SHP77 treated with DMSO at 0.1 percent for 48 hours (cell line): ENCODE results near the gene GRIA1.

Experiments used
- DNase-seq: peaks from one replicate; lab custom pipeline; 2025; lab: John Stamatoyannopoulos, UW

Gene GRIA1

DNA sequence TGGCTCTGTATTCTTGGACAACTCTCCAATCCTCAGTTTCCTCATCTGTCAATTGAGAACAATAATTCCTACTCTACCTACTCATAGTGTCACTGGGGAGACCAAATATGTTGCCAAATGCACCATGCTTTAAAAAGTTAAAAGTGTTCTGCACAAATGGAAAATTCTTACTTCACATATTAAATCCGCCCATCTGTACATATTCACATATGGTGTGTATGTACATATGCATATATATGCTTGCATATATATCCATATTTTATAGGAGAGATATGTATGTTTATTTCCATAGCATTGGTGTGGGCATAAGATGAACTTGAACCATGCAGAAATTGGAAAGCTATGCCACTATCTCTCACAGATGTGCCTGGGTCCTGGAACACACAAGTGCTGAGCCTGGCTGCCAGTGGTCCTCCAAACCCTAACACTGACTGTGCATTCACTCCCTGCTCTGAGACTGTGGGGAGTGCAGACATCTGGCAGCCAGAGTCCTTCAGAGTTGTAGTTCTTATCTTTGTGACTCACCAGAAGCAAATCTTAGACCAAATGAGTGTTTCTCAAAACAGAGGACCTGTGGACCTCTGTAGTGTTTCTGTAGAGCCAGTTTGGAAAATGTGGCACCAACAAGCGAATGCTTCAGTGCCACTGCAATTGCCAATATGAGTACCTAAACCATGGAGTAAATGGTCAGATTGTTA lies 168.7 kb downstream of the GRIA1 start:
- no peak for DNase-seq

DNA sequence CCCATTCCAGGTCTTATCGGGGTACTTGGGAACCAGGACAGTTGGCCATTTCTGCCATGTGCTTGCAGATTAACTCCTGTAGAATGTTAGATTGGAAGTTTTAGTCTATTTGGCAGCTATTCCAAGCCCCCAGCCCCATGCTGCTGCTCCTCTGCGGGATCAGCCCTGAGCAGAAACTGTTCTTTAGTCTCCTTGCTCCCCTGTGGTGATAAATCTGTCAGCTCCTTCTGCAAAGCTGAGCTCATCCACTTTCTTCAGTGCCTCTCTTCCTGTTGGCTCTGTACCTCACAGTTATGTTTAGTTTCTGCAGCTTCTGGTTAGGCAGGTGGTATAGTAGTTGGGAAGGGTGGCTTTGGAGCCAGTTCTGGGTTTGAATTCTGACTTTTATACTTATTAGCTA lies 170.4 kb downstream of the GRIA1 start:
- no peak for DNase-seq

DNA sequence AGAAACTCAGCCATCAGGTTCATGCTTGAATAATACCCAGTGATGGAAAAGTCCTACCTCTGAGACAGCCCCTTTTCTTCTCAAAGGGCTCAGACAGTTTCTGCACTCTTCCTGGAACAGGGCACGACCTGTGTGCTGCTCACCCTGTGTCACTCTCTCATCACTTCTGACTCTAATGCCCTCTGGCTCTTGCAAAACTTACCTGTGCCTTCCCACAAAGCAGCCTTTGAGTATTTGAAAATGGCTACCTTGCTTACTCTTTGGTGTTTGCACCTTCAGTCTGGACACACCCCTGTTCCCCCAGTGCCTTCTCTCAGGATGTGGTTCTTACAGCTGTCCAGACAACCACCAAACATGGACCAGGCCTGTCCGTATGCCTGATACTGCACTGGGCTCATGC lies 171.4 kb downstream of the GRIA1 start:
- DNase-seq: no peak

DNA sequence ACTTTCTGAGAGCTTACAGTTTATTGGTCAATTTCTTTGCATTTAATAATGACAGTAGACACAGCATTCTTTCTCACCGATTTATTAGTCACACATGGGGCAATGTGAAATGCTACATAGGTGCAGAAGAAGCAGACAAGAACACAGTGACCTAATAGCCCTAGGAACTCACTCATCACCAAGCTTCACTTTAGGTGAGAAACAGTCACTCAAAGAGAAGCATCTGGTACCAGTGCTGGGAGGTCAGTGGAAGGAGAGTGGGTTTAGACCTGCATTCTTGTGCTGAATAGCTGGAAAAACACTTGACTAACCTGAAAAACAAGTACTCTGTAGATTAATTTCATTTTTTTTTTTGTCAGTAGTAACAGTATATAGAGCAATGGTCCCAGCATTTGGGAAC lies 179.6 kb downstream of the GRIA1 start:
- DNase-seq: no peak

DNA sequence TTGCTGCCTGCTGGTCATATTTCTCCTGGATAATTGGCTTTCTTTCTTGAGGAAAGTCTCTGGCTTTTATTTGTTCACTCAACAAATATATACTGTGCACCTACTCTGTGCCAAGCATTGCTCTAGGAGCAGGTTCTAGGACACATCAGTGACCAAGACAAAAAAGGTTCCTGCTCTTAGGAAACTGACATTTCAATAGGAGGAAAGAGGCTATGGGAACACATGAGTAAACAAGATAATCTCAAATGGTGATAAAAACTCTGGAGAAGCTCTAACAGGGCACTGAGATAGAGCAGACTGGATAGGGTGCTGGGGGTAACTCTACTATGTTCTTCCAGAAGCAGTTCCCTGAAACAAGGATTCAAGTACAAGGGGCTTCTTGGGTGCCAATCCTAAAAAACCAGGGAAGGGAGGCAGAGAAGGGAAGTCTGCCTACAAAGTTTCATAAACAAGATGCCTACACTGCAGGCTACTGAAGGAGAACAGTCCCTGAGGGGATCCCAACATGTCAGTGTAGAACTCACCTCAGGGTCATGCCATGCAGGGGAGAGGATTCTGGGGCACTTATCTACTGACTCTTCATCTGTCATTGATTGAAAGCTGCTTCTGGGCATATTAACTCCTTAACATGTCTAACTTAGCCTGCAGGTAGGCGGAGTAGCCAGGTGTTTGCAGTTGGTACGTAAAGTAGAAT lies 181.3 kb downstream of the GRIA1 start:
- DNase-seq: no peak

DNA sequence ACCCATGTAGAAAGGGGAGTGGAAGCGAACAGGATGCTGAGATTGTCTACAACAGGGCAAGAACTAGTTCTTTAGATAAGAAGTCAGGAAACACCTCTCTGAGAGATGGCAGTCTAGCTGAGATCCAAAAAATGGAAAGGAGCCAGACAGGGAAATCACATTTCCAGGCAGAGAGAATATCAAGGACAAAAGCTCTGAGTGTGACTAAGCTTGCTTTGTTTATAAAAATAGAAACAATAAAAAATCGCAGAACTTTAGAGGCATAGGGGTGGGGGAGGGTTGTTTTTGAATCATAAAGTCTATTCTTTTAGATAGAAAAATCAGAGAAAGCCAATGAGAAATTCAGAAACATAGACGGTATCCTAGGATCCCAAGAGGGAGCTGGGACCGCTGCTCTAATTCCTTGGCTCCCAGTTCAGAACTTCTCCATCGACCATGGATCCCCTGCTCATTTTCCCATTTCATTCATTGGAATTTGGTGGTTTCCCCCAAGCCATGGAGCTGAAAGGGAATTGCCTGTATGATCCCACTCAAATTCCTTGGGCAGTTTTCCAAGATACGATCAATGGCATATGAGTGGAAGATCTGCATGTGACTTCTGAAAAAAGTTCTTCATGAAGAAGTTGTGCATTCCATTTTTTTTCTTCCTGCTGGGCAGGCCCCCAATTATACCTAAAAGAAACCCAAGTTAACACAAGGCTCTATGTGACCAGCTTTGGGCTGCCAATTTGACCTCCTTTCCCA lies 182.0 kb downstream of the GRIA1 start:
- DNase-seq: no peak

DNA sequence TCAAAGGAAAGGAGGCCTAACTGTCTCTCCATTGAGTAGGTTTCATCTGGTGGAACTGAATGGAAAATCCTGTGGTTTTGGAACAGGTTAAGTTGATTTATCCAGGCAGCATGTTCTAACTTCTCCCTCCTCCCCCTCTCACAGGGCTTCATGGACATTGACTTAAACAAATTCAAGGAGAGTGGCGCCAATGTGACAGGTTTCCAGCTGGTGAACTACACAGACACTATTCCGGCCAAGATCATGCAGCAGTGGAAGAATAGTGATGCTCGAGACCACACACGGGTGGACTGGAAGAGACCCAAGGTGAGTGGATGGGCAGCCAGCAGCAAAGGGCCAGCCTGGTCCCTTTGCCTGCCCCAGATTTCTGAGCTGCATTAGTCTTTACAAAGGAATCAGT lies 183.9 kb downstream of the GRIA1 start:
- DNase-seq: no peak

DNA sequence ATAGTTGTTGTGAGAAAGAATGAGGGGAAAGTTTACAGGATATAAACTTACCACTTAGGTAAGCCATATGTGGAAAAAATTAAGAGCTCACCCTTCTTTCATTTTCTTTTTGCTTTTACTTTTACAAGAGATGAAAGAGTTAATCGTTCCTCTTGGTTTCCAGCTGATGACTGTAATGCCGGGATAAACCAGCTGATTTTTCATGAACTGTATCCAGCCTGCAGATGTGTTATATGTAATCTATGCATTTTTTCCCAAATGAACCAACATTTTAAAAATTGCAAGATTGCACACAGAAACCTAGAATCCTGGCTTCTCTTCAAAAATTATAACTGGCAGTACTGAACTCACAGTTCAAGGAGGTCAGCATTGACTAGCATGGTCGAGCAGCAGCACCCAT lies 185.9 kb downstream of the GRIA1 start:
- no peak for DNase-seq

DNA sequence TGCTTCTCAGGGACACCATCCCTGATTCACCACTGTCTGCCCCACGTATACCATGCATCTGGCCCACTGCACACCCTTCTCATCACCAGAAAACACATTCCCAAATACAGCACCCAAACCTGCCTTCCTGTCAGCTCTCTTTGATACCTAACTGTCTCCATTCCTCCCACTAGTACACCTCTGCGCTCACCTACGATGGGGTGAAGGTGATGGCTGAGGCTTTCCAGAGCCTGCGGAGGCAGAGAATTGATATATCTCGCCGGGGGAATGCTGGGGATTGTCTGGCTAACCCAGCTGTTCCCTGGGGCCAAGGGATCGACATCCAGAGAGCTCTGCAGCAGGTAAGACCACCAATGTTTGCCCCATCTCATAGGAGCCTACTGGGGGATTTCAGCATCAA lies 186.4 kb downstream of the GRIA1 start:
- no peak for DNase-seq

DNA sequence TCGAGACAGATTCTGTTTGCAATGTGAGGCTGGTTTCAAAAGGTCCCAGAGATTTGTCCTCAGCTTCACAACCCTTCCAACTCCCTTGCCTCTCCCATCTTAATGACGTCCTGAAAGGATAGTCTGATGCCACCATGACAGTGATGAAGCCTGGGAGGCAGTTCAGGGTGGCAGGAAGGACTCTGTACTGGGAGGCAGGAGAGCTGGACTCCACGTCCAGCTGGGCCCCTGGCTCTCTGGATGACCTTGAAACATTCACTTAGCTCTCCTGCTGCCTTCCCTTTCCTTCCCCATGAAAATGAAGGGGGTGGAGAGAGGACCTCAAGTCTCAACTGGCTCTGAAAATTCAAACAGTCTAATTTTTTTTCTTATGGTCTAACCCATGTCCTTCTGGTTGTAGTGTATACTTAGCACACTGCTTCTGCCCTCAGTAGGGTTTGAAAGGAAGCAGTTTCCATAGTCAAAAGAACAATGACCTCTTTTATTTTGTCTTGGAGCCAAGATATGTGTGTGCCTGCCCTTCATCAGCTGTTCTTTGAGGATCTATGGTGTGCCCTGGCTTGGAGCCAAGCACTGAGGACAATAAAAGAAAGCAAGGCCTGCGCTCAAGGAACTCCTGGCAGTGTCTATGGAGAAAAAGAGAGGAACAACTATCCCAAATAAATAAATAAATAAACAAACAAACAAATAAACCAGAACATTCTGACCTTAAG lies 188.3 kb downstream of the GRIA1 start:
- DNase-seq: no peak

DNA sequence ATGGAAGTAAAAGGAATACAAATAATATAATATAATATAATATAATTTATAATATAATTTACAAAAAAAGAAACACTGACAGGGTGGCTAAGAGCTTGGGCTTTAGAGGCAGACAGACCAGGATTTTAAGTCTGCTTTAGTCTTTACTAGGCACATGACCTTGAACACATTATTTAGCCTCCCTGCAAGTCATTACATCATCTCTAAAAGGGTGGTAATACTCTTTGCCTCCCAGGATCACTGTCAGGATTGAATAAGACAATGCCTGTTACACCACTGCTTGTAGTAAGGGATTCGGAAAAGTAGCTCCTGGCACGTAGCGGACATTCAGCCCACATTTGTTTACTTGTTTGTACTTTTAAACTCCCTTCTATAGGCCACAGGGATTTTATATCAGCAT lies 199.8 kb downstream of the GRIA1 start:
- no peak for DNase-seq

DNA sequence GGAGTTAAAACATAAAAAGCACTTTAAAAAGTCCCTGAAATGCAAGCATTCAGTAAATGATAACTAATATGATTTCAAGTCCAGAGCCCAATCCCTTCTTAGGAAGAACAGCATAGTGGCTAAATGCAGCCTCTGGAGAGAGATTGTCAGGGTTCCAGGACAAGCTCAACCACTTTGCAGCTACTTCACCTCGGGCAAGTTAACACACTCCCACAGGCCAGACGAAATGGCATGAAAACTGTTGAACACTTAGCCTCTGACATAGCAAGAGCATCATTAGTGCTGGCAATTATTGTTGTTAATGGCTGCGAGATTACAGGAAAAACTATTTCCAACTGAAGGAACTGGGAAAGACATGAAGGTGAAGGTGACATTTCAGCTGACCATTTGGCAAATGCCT lies 205.8 kb downstream of the GRIA1 start:
- DNase-seq: no peak

DNA sequence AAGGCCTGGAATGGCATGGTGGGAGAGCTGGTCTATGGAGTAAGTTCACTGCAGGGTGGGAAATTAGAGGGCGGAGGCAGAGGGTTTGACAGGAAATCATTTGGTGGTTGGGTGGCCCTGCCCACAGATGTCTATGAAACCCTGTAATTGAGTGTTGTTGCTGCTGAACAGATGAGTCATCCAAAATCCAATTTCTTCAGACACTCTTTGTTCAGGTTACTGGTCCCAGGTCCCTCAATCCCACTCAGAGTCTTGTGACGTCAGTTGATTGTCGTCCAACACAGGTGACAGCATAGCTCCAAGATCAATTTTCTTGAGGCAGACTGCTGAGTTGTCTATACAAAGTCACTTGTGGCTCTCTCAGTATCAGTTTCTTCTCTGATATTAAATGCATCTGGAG lies 208.6 kb downstream of the GRIA1 start:
- no peak for DNase-seq

DNA sequence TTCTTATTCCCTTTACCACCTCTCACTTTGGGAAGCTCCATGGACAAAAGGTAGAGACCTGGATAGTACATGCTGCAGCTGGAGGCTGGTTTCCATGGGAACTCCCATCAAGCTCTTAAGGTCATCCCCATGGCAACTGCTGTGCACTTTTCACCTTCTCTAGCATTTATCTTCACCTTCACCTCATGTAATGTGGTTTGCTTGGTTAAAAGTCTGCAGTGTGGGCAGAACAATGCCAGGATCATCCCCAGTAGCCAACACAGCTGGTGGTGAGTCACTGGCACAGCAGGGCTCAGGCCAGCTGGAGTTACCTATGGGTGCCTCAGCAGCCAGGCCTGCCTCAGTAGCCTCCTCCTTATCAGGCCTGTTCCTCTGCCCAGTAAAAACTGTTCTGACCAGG lies 210.5 kb downstream of the GRIA1 start:
- DNase-seq: no peak

DNA sequence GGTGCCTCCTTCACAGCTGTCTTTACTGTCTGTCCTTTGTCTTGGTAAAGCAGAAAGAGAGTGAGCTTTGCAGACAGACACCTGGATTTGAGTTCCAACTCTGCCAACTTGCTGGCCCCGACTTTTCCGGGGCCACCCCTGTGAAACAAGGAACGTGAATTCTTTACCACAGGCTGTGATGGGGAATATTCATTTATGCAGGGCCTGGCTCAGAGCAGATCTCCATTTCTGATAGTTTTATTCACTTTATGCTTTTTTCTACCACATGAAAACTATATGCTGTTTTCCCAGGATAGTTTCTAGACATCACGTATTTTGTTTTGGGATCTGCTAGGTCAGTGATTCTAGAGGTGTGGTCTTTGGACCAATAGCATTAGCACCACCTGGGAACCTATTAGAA lies 211.8 kb downstream of the GRIA1 start:
- DNase-seq: no peak

DNA sequence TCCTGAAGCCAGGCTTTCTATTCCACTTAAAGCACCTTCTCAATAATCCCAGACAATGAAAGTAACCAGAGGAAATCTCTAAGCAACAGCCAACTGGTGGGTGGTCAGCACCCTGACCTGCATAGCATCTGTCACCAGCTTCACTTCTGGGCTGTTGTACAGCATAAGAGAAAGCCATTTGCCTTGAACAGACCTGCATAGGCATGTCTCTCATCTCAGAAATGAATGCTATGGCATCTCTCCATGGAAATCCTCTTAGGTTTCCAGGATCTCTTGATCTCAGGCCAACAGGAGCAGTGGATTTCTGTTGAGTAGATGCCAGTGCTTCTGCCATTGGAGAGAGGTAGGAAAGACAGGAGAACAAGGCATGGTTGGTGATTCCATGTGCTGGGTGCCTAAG lies 213.6 kb downstream of the GRIA1 start:
- DNase-seq: no peak

DNA sequence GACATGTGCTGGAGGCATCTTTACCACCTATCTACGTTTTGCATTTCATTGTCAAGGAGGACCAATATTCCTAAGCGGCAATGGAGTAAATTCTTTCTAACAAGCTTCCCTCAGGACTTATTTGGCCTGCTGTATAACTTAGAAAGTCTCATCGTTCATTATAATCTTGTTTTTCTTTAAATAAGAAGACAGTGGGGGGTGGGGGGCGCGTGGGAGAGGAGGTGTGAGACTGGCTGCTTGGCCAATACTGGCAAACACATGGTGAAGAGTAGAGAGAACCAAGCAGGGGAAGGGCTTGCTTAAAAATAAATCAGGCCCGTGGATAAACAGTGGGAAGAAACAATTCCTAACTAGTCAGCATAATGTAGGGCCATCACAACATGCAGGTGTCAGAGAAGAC lies 217.2 kb downstream of the GRIA1 start:
- DNase-seq: no peak

DNA sequence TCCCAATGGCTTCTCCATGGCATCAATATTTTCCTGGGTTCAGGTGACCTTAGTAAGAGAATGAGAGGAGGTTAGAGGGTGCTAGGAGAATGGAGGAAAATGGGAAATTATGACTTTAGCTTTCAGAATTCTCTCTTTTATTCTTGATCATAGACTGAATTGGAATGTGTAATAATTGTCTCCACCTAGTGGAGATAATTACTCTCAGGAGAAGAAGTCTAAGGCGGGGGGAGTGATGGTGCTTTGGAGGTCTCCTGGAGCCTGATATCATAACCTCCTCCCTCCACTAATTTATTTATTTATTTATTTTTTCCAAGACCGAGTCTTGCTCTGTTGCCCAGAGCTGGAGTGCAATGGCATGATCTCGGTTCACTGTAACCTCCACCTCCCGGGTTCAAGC lies 221.3 kb downstream of the GRIA1 start:
- no peak for DNase-seq

DNA sequence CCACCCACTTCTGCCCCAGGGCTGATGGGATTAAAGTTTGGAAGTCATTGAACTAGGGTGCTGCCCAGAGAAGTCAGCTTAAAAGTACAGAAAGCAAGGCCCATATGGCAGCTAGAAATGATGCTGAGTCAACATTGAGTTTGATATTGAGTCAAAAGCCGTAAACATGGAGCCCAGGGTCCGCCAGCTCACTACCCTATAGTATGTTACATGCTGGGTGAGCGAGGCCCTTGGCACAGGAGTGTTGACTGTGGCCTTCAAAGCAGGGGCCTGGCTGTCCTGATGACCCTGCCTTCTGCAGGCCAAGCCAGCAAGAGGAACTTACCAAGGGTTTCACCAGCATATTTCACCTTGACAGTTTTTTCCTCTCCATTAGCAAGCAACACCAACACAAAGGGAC lies 222.5 kb downstream of the GRIA1 start:
- DNase-seq: no peak

DNA sequence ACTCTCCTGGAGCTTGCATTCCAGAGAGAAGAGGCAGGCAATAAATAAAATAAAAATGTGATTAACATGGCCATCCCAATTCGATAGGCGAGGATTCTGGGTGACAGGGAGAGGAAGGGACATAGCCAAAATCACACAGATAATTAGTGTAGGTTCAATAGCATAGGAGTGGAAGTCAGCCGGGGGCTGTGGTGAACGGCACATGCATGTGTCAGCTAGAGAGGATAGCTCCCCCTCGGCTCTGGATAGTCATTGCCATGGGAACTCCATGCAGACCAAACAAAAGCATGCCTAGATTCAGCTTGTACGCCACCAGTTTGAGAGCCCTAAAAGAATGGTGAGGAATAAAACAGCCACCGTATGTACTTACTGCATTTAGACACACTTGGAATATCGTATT lies 223.5 kb downstream of the GRIA1 start:
- no peak for DNase-seq

DNA sequence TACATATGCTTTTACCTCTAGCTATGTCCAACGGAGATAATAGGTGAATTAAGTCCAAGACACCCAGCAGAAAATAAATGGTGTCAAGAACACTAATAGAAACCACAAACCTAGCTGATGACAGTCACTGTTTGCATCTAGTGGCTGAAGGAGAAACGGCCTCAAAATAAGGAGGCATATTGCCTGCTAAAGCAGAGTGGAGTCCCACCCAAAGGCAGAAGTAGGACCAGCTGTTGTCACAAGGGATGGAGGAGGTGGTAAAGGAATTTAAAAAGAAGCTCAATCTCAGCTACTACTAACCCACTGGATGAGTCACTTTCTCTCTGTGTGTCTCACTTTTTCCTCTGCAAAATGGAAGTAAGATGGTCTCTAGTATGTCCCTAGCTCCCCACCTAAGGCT lies 224.3 kb downstream of the GRIA1 start:
- DNase-seq: no peak

DNA sequence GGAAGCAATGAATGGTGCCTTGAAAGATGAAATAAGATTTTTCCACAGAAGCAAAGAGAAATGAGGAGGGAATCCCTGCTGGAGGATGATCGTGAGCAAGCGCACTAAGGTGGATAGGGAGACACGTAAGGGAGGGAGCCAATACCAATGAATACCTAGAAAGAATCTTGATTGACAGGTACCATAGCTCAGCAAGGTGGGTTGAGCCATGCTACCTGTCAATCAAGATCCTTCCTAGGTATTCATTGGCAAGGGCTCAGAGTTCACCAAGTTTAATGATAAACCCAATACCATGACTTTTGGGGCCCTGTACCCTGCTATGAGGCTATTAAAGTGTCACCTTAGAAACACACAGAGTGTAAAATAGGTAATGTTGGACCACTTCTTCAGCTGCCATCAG lies 226.8 kb downstream of the GRIA1 start:
- DNase-seq: no peak

DNA sequence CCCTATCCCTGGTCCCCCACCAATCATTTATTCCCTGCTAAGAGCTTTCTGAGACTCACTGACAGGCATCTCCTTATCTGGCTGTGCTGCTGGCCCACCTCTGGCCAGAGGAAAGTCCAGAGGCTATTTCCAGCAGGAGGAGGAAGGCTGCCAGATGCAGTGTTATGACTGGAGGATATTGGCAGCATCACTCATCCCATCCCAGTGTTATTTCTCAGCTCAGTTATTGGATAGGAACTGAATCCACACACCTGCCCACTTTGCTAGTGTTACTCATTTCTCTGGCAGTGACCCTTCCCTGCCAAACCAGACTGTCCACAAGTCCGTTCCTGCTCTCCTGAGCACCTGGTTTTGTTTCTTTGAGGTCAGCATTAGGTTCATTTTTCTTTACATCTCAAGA lies 228.2 kb downstream of the GRIA1 start:
- DNase-seq: no peak
